OCI-LY7 (cell line): ENCODE measurements around the gene PSMC3.

Experiments
- EZH2phosphoT487 ChIP-seq: fragments of 200-600 bp; sonication (generic); IDR thresholded peaks from 2 replicates; pipeline ENCODE4 v1.6.1; 2018; ENCODE audit warnings: low read depth, borderline replicate concordance, mild to moderate bottlenecking, mixed run types, antibody characterized with exemption, low read length, moderate library complexity, mixed read lengths
- TF ChIP-seq, protein P1 (sequence below): fragments of 200-600 bp; sonication (generic); conservative IDR thresholded peaks from 2 replicates; pipeline ENCODE4 v1.5.1; 2014; ENCODE audit warnings: mild to moderate bottlenecking, antibody characterized with exemption, low read length, moderate library complexity, mixed read lengths

DNA sequence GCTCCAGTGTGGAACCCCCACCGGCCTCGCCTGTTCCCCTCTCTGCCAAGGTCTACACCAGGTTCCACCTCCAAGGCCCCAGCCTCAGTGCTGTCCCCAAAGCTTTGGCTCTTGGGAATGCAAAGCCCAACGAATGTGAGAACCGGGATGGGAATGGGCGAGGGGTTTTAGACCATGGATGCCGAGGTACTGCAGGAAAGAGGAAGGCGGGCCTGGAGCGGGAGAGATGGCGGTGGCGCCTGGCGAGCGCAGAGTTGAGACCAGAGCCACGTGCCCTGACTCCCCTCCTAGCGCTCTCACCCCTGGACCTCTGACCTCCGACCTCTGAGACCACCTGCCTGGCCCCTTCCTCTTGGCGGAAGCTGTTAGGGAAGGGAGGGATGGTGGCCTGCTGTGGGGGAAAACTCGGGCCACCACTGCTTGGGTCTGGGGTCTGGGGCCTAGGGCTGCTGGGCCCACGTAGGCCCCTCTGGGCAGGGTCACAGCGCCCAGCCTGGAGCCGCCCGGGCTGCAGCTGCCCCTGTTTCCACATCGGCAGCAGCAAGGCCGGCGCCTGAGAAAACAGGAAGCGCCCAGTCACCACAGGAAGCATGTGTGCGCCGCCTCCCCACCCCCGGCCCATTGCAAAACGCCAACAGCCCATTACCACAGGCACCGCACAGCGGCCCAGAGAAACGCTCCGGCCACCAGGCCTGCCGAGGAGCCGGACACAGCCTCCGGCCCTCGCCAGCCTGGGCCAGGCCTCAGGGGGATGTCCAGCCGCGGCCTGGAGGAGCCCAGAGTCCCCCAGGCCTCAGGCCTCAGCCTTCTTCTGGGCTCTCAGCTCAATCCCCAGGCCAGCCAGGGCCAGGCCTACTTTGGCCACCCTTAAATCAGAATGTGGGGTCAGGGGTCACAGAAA lies 31.7 kb downstream of the PSMC3 start:
- TF ChIP-seq, protein P1, sequence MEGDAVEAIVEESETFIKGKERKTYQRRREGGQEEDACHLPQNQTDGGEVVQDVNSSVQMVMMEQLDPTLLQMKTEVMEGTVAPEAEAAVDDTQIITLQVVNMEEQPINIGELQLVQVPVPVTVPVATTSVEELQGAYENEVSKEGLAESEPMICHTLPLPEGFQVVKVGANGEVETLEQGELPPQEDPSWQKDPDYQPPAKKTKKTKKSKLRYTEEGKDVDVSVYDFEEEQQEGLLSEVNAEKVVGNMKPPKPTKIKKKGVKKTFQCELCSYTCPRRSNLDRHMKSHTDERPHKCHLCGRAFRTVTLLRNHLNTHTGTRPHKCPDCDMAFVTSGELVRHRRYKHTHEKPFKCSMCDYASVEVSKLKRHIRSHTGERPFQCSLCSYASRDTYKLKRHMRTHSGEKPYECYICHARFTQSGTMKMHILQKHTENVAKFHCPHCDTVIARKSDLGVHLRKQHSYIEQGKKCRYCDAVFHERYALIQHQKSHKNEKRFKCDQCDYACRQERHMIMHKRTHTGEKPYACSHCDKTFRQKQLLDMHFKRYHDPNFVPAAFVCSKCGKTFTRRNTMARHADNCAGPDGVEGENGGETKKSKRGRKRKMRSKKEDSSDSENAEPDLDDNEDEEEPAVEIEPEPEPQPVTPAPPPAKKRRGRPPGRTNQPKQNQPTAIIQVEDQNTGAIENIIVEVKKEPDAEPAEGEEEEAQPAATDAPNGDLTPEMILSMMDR = no peak
- TF ChIP-seq EZH2phosphoT487 = no peak
